Endothelial cell of umbilical vein (primary cell): ENCODE measurements around the gene SREK1IP1. TPM values are rescaled to one million over a fixed set of nuclear protein-coding genes. Genes with fewer than 3 reads are reported as not detected.
"Not testable (repeated sequence)": the region's sequence is repeated elsewhere in the genome, so short reads cannot be mapped to it uniquely, and the experiment has no call there.

Experiments used
- BruUV-seq: library from RNA; stranded (reverse); fragments of 400-500 nt; replicated peaks from 2 replicates; lab custom pipeline; 2021; lab: Mats Ljungman, UMichigan
- CTCF ChIA-PET: fragments of 300-600, 350-600 bp; sonication (Branson Sonifier 250); formaldehyde crosslinking; loops from one replicate; lab custom pipeline; 2021; ENCODE audit warnings: antibody characterized with exemption, inconsistent platforms; lab: Charles Lee
- POLR2A ChIA-PET: fragments of 300-600, 350-600 bp; sonication (Branson Sonifier 250); formaldehyde crosslinking; loops from one replicate; lab custom pipeline; 2021; ENCODE audit warnings: antibody characterized with exemption, inconsistent platforms; lab: Charles Lee
- DNase-seq: peaks from one replicate; pipeline ENCODE4 v3.0.0-alpha.2; 2011; ENCODE audit warnings: low read depth, low spot score
- FAIRE-seq: peaks from 2 replicates; lab custom pipeline; 2011; peaks lifted over from hg19 to GRCh38; lab: Jason Lieb, UNC
- H2AFZ ChIP-seq: 2 replicates; pipeline ENCODE4 v1.6.0; 2012; ENCODE audit warnings: low read depth, low read length, control low read depth, inconsistent platforms
- H3K27ac ChIP-seq: 2 replicates; pipeline ENCODE4 v1.5.1; 2011; ENCODE audit warnings: low read depth, mild to moderate bottlenecking, control low read depth, low read length, moderate library complexity; ENCODE audit not compliant: insufficient read depth
- H3K27me3 ChIP-seq, 2 experiments: 2 replicates each; pipeline versions ENCODE4 v1.6.0 to v1.6.1; 2011; ENCODE audit warnings: low read length in 2 of 2, mixed read lengths in 1 of 2; ENCODE audit not compliant: control insufficient read depth in 2 of 2, insufficient read depth in 2 of 2
- H3K36me3 ChIP-seq, 2 experiments: 2 replicates in 1 of 2; 3 replicates in 1 of 2; pipeline ENCODE4 v1.5.1; 2011; ENCODE audit warnings: low read length in 2 of 2, mild to moderate bottlenecking in 1 of 2, moderate library complexity in 1 of 2; ENCODE audit not compliant: control insufficient read depth in 2 of 2, insufficient read depth in 2 of 2; ENCODE audit errors: extremely low read depth in 1 of 2
- H3K4me1 ChIP-seq: 3 replicates; pipeline ENCODE4 v1.5.1; 2011; ENCODE audit warnings: mild to moderate bottlenecking, low read length; ENCODE audit not compliant: control insufficient read depth, insufficient read depth; ENCODE audit errors: extremely low read depth
- H3K4me2 ChIP-seq: 2 replicates; pipeline ENCODE4 v1.6.1; 2011; ENCODE audit warnings: low read length, control low read depth, mixed read lengths; ENCODE audit not compliant: insufficient read depth
- H3K4me3 ChIP-seq, 3 experiments: fragments of 200-600 bp in 1 of 3; sonication (generic), shearing (Covaris generic) in 1 of 3; replicated peaks in 1 of 3; 2 replicates each; pipeline ENCODE4 v1.5.1; 2011 to 2016; ENCODE audit warnings: control low read depth in 3 of 3, low read length in 3 of 3, mild to moderate bottlenecking in 2 of 3, inconsistent platforms in 1 of 3, low read depth in 1 of 3, moderate library complexity in 1 of 3; ENCODE audit not compliant: insufficient read depth in 1 of 3
- H3K79me2 ChIP-seq: 2 replicates; pipeline ENCODE4 v1.6.0; 2012; ENCODE audit warnings: low read length, inconsistent platforms; ENCODE audit not compliant: control insufficient read depth, insufficient read depth
- H3K9ac ChIP-seq: replicated peaks from 2 replicates; pipeline ENCODE3; 2011; ENCODE audit warnings: low read length, control low read depth; ENCODE audit not compliant: insufficient read depth; ENCODE audit errors: extremely low read depth
- H3K9me1 ChIP-seq: replicated peaks from 3 replicates; pipeline ENCODE4 v1.6.0; 2011; ENCODE audit warnings: mild to moderate bottlenecking, low read length; ENCODE audit not compliant: control insufficient read depth, insufficient read depth; ENCODE audit errors: extremely low read depth
- H3K9me3 ChIP-seq: replicated peaks from 2 replicates; pipeline ENCODE4 v1.5.1; 2012; ENCODE audit warnings: low read length, inconsistent platforms; ENCODE audit not compliant: control insufficient read depth, insufficient read depth
- H4K20me1 ChIP-seq: replicated peaks from 2 replicates; pipeline ENCODE3; 2011; ENCODE audit warnings: mild to moderate bottlenecking, low read length; ENCODE audit not compliant: control insufficient read depth, insufficient read depth; ENCODE audit errors: extremely low read depth
- EZH2 ChIP-seq: IDR thresholded peaks from 2 replicates; pipeline ENCODE4 v1.6.1; 2012; ENCODE audit warnings: borderline replicate concordance, low read depth, mild to moderate bottlenecking, moderate library complexity, low read length, inconsistent platforms; ENCODE audit not compliant: severe bottlenecking
- FOS ChIP-seq: IDR thresholded peaks from 2 replicates; pipeline ENCODE4 v1.6.1; 2011; ENCODE audit warnings: mild to moderate bottlenecking, low read length, moderate library complexity, borderline replicate concordance; ENCODE audit not compliant: insufficient read depth
- GATA2 ChIP-seq: IDR thresholded peaks from 2 replicates; pipeline ENCODE4 v1.7.0; 2011; ENCODE audit warnings: low read depth, mild to moderate bottlenecking, moderate library complexity, mixed read lengths, low read length; ENCODE audit not compliant: insufficient read length, insufficient read depth
- JUN ChIP-seq: IDR thresholded peaks from 2 replicates; pipeline ENCODE4 v1.6.1; 2011; ENCODE audit warnings: borderline replicate concordance, low read depth; ENCODE audit not compliant: insufficient read length, insufficient read depth
- MYC ChIP-seq: IDR thresholded peaks from one replicate; pipeline ENCODE4 v1.6.1; 2011; ENCODE audit warnings: mild to moderate bottlenecking, low read depth, low read length
- POLR2A ChIP-seq: IDR thresholded peaks from 2 replicates; pipeline ENCODE4 v1.6.1; 2012; ENCODE audit warnings: low read depth, mild to moderate bottlenecking, control low read depth, low read length
- POLR2AphosphoS5 ChIP-seq: IDR thresholded peaks from 2 replicates; pipeline ENCODE4 v1.6.1; 2012; ENCODE audit warnings: low read depth, mild to moderate bottlenecking, control low read depth, low read length, moderate library complexity; ENCODE audit not compliant: insufficient read depth
- dilution Hi-C: fragments of 300-500 bp; cut with MboI; formaldehyde crosslinking; loops from one replicate; pipeline ENCODE4 v1.15.0; 2019; ENCODE audit warnings: low sequenced_read_pairs; ENCODE audit not compliant: extremely low pct_ligation_motif_present
- intact Hi-C: fragments of 100-400 bp; cut with micrococcal nuclease; formaldehyde crosslinking; loops from one replicate; pipeline ENCODE4 v1.10.0; 2022
- polyA plus RNA-seq, 4 experiments: library from polyadenylated mRNA; depleted of rRNA in 3 of 4; stranded (reverse) in 3 of 4; unstranded in 1 of 4; fragments of >200 nt; gene quantifications; 2 replicates each; pipeline versions ENCODE4 v1.2.1 to v1.2.3, GENCODE V29; 2011 to 2012; ENCODE audit warnings: missing spikeins in 1 of 4
- total RNA-seq: library from RNA; stranded (reverse); gene quantifications from 2 replicates; pipeline ENCODE4 v1.2.3, GENCODE V29; 2021
- TF ChIP-seq, protein P1 (sequence below), 2 donors: IDR thresholded peaks; 1 replicate in 1 of 2; 2 replicates in 1 of 2; pipeline ENCODE4 v1.5.1; 2011; ENCODE audit warnings: low read length in 2 of 2, mild to moderate bottlenecking in 2 of 2, moderate library complexity in 2 of 2, control low read depth in 1 of 2, inconsistent platforms in 1 of 2, low read depth in 1 of 2; ENCODE audit not compliant: insufficient read depth in 1 of 2; ENCODE audit errors: extremely low read depth in 1 of 2
- TF ChIP-seq, protein P2 (sequence below): IDR thresholded peaks from 2 replicates; pipeline ENCODE4 v1.6.1; 2011; ENCODE audit not compliant: insufficient read depth, insufficient read length

SREK1IP1 gene
- total and polyA plus RNA-seq, 2 donors (not counting 3 experiments of a cell fraction or from before 2014, with no cell fraction given) = 6.3 to 17.8 TPM

DNA sequence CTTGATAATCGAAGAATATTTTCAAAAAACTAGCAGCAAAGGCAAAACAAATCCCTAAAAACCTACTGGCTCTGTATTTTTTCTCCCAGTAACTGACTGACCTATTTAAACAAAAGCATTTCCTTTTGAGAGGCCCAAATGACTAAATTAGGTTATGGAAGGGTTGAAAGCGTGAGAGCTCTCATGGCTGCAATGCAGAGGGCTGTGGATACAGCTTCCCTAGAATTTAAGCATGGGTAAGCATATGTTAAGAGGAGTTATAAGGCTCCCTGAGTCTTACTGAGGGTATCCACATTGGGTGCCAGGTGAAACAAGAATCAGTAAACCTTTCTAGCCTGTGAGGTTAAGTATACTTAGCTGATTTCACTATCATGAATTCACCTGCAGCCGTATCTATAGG lies 45.9 kb downstream of the SREK1IP1 start:
- no peaks in the 10 kb centered on the region for H3K9me3 ChIP-seq
- H3K4me3 ChIP-seq = no peak overlapping the region
- ChIA-PET POLR2A (no interaction called here), CTCF (no interaction called here)
- FAIRE-seq (no peak), DNase-seq (no peak)
- intact Hi-C loops (no loop called here), dilution Hi-C loops (no loop called here)
- H2AFZ ChIP-seq = no peak overlapping the region
- H3K79me2 ChIP-seq = no peaks in the 10 kb centered on the region
- no peak overlapping the region for H3K9ac ChIP-seq
- no peaks in the 10 kb centered on the region for H4K20me1 ChIP-seq
- no peaks in the 10 kb centered on the region for H3K27me3 ChIP-seq
- no peaks in the 10 kb centered on the region for H3K36me3 ChIP-seq
- BruUV-seq = no TSS peak
- H3K4me1 ChIP-seq = no peaks in the 10 kb centered on the region
- no peak overlapping the region for H3K27ac ChIP-seq
- H3K9me1 ChIP-seq = no peaks in the 10 kb centered on the region
- TF ChIP-seq JUN = no peak
- TF ChIP-seq, protein P1, sequence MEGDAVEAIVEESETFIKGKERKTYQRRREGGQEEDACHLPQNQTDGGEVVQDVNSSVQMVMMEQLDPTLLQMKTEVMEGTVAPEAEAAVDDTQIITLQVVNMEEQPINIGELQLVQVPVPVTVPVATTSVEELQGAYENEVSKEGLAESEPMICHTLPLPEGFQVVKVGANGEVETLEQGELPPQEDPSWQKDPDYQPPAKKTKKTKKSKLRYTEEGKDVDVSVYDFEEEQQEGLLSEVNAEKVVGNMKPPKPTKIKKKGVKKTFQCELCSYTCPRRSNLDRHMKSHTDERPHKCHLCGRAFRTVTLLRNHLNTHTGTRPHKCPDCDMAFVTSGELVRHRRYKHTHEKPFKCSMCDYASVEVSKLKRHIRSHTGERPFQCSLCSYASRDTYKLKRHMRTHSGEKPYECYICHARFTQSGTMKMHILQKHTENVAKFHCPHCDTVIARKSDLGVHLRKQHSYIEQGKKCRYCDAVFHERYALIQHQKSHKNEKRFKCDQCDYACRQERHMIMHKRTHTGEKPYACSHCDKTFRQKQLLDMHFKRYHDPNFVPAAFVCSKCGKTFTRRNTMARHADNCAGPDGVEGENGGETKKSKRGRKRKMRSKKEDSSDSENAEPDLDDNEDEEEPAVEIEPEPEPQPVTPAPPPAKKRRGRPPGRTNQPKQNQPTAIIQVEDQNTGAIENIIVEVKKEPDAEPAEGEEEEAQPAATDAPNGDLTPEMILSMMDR (IDR thresholded peaks at IDR 0.05; ENCODE audit: extremely low read depth in 1 of 2, insufficient read depth in 1 of 2, low read depth in 1 of 2, low read length in 2 of 2) = no peak
- TF ChIP-seq MYC = no peak
- TF ChIP-seq GATA2 = no peak
- TF ChIP-seq POLR2A = no peak
- TF ChIP-seq EZH2 = no peak
- TF ChIP-seq, protein P2, sequence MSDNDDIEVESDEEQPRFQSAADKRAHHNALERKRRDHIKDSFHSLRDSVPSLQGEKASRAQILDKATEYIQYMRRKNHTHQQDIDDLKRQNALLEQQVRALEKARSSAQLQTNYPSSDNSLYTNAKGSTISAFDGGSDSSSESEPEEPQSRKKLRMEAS = no peak
- no peak for TF ChIP-seq FOS
- no peak for TF ChIP-seq POLR2AphosphoS5
- H3K4me2 ChIP-seq = no peak overlapping the region

DNA sequence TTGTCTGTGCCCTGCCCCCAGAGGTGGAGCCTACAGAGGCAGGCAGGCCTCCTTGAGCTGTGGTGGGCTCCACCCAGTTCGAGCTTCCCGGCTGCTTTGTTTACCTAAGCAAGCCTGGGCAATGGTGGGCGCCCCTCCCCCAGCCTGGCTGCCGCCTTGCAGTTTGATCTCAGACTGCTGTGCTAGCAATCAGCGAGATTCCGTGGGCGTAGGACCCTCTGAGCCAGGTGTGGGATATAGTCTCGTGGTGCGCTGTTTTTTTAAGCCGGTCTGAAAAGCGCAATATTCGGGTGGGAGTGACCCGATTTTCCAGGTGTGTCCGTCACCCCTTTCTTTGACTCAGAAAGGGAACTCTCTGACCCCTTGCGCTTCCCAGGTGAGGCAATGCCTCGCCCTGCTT lies 54.0 kb downstream of the SREK1IP1 start:
- FAIRE-seq, dilution Hi-C loops, H3K4me2 ChIP-seq, intact Hi-C loops, H3K9ac ChIP-seq, H3K4me1 ChIP-seq, H2AFZ ChIP-seq, H4K20me1 ChIP-seq, H3K4me3 ChIP-seq, H3K27me3 ChIP-seq, H3K9me1 ChIP-seq, H3K36me3 ChIP-seq, DNase-seq, CTCF ChIA-PET, H3K79me2 ChIP-seq, H3K27ac ChIP-seq, H3K9me3 ChIP-seq, BruUV-seq, POLR2A ChIA-PET: not testable (repeated sequence)
